ENCODE data around the gene DAAM2.

Gene DAAM2

DNA sequence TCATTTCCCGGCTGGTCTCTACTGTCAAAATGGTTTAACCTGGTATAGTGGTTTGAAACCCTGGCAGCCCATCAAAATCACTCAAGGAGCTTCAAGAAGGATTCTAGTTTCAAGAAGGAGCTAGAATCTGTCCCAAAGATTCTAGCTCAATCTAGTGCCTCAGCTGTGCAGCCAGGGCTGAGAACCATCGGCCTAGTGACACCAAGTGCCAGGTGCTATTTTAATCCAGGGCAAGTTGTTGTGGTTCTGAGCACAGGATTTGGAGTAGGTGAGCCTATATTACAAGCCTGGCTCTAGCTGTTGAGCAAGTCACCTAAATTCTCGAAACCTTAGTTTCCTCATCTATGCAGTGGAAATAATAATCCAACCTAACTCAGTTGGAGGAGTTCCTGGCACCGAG is 138.4 kb downstream of the DAAM2 start:
- Histone ChIP-seq H3K23ac (ENCODE audit: low read length) (no peak overlapping the region), H3K4ac (ENCODE audit: low read depth, low read length) (no peak overlapping the region), H2BK5ac (ENCODE audit: low read length) (no peak overlapping the region), H3K56ac (ENCODE audit: low read length) (no peak overlapping the region), H2BK15ac (replicated peaks; ENCODE audit: low read depth) (no peak overlapping the region), H3K27me3 (ENCODE audit: insufficient read depth, low read length, poor library complexity) (no peaks in the 10 kb centered on the region), H2AK5ac (ENCODE audit: low read length) (no peak overlapping the region), H3K9ac (ENCODE audit: low read length) (no peak overlapping the region), H3K36me3 (ENCODE audit: control insufficient read depth, insufficient read depth, low read length) (no peaks in the 10 kb centered on the region), H4K5ac (ENCODE audit: low read length) (no peak overlapping the region), H4K8ac (ENCODE audit: low read depth, low read length) (no peak overlapping the region), H3K18ac (ENCODE audit: low read length) (no peak overlapping the region), H3K27ac (ENCODE audit: low read depth, low read length) (no peak overlapping the region), H3K4me2 (ENCODE audit: low read length) (no peak overlapping the region), H3K4me1 (ENCODE audit: control insufficient read depth, low read depth, low read length) (peaks cover 3% of the 10 kb centered on the region), H3K79me2 (ENCODE audit: control insufficient read depth, insufficient read depth, low read length) (no peaks in the 10 kb centered on the region), H2BK120ac (ENCODE audit: low read depth, low read length) (no peak overlapping the region), H3K79me1 (ENCODE audit: low read length) (no peaks in the 10 kb centered on the region), H3K4me3 (ENCODE audit: low read length) (no peak overlapping the region)
- no CpG with 5 or more reads among the region's 4 CpGs for WGBS (ENCODE audit: extremely low coverage, insufficient coverage, low lambda C conversion rate)
- no peak for DNase-seq

DNA sequence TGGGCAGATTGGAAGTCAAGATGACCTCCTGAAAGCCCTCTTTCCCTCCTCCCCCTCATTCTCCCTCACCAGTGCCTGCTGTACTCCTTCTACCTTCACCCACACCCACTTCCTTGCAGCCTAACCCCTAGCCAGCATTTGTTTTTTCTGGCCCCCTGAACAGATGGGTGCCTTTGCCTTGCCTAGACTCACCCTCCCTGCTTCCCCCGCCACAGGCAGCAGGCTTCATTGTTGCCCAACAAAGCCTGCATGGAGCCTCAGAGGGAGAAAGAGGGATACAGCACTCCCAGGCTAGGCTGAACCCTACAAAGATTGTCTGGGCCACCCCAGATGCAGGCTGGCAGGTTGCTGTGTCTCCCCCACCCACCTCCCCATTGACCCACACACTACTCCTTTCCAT is 139.4 kb downstream of the DAAM2 start:
- no peak overlapping the region for H4K8ac ChIP-seq (ENCODE audit: low read depth, low read length)
- no peaks in the 10 kb centered on the region for H3K79me1 ChIP-seq (ENCODE audit: low read length)
- H3K79me2 ChIP-seq (ENCODE audit: control insufficient read depth, insufficient read depth, low read length): no peaks in the 10 kb centered on the region
- H3K23ac ChIP-seq (ENCODE audit: low read length): no peak overlapping the region
- no peak overlapping the region for H3K27ac ChIP-seq (ENCODE audit: low read depth, low read length)
- no peak overlapping the region for H2BK15ac ChIP-seq (replicated peaks; ENCODE audit: low read depth)
- WGBS (ENCODE audit: extremely low coverage, insufficient coverage, low lambda C conversion rate): no CpG with 5 or more reads among the region's 1 CpG
- H3K36me3 ChIP-seq (ENCODE audit: control insufficient read depth, insufficient read depth, low read length): no peaks in the 10 kb centered on the region
- no peak overlapping the region for H2BK120ac ChIP-seq (ENCODE audit: low read depth, low read length)
- H3K4me1 ChIP-seq (ENCODE audit: control insufficient read depth, low read depth, low read length): peaks cover 3% of the 10 kb centered on the region
- no peak overlapping the region for H3K4me2 ChIP-seq (ENCODE audit: low read length)
- no peak overlapping the region for H3K4me3 ChIP-seq (ENCODE audit: low read length)
- H4K5ac ChIP-seq (ENCODE audit: low read length): no peak overlapping the region
- H3K9ac ChIP-seq (ENCODE audit: low read length): no peak overlapping the region
- no peak overlapping the region for H3K4ac ChIP-seq (ENCODE audit: low read depth, low read length)
- H3K18ac ChIP-seq (ENCODE audit: low read length): no peak overlapping the region
- no peak overlapping the region for H2AK5ac ChIP-seq (ENCODE audit: low read length)
- no peak overlapping the region for H3K56ac ChIP-seq (ENCODE audit: low read length)
- no peak for DNase-seq
- no peaks in the 10 kb centered on the region for H3K27me3 ChIP-seq (ENCODE audit: insufficient read depth, low read length, poor library complexity)
- no peak overlapping the region for H2BK5ac ChIP-seq (ENCODE audit: low read length)

DNA sequence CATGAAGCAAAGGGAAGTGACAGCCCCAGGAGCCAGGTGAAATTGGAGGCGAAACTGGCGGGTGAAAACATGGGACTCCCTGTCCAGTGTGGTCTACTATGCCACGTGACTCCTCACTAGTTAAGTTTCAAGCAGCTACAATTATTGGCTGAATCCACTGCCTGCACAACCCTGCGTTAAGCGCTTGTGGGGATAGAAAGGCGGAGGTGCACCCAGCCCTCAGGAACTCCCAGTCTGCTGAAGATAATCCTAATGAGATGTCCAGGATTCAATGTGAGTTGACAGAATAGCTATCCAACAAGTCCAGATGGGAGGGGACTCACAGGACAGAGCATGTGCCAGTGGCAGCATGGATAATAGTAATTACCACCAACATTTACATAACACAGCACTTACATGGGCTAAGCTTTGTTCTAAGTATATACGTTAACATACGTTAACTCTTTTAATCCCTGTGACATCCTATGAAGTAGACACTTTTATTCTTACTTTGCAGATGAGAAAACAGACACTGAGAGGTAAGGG is 140.3 kb downstream of the DAAM2 start:
- Histone ChIP-seq H3K79me1 (ENCODE audit: low read length) (no peaks in the 10 kb centered on the region), H2BK120ac (ENCODE audit: low read depth, low read length) (no peak overlapping the region), H3K4me3 (ENCODE audit: low read length) (no peak overlapping the region), H4K5ac (ENCODE audit: low read length) (no peak overlapping the region), H3K23ac (ENCODE audit: low read length) (no peak overlapping the region), H3K4ac (ENCODE audit: low read depth, low read length) (no peak overlapping the region), H3K27me3 (ENCODE audit: insufficient read depth, low read length, poor library complexity) (no peaks in the 10 kb centered on the region), H2BK15ac (replicated peaks; ENCODE audit: low read depth) (no peak overlapping the region), H3K36me3 (ENCODE audit: control insufficient read depth, insufficient read depth, low read length) (no peaks in the 10 kb centered on the region), H2BK5ac (ENCODE audit: low read length) (no peak overlapping the region), H3K79me2 (ENCODE audit: control insufficient read depth, insufficient read depth, low read length) (no peaks in the 10 kb centered on the region), H2AK5ac (ENCODE audit: low read length) (no peak overlapping the region), H3K56ac (ENCODE audit: low read length) (no peak overlapping the region), H3K27ac (ENCODE audit: low read depth, low read length) (no peak overlapping the region), H3K9ac (ENCODE audit: low read length) (no peak overlapping the region), H4K8ac (ENCODE audit: low read depth, low read length) (no peak overlapping the region), H3K4me2 (ENCODE audit: low read length) (no peak overlapping the region), H3K4me1 (ENCODE audit: control insufficient read depth, low read depth, low read length) (peaks cover 3% of the 10 kb centered on the region), H3K18ac (ENCODE audit: low read length) (no peak overlapping the region)
- no CpG with 5 or more reads among the region's 8 CpGs for WGBS (ENCODE audit: extremely low coverage, insufficient coverage, low lambda C conversion rate)
- DNase-seq: no peak

DNA sequence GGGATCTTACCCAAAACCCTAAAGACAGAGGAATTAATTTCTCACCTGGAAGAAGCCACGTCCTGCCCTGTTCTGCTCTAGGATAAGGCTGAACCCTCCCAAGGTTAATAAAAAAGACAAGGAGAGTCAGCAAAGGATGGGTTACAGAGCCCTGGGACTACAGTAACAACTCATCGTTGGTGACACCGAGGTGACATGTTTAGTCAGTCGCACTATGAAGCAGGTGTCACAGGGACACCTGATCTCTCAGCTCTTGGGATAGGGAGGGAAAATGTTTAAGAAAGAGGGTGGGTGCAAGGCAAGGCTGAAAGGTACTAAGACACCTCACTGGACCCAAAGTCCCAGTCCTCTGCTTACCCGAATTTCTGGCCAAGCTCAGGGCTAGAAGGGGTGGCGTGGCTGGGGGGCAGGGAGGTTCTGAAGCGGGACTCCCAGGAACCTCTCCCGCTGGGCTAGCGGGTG is 141.5 kb downstream of the DAAM2 start:
- Histone ChIP-seq H2AK5ac (ENCODE audit: low read length) (no peak overlapping the region), H3K56ac (ENCODE audit: low read length) (peak overlapping the region; percentile 84), H3K79me2 (ENCODE audit: control insufficient read depth, insufficient read depth, low read length) (no peaks in the 10 kb centered on the region), H3K23ac (ENCODE audit: low read length) (no peak overlapping the region), H2BK15ac (replicated peaks; ENCODE audit: low read depth) (no peak overlapping the region), H4K8ac (ENCODE audit: low read depth, low read length) (no peak overlapping the region), H3K27ac (ENCODE audit: low read depth, low read length) (no peak overlapping the region), H3K4me2 (ENCODE audit: low read length) (peak overlapping the region; percentile 83), H2BK120ac (ENCODE audit: low read depth, low read length) (no peak overlapping the region), H3K4me3 (ENCODE audit: low read length) (peak overlapping the region; percentile 79), H3K18ac (ENCODE audit: low read length) (peak overlapping the region; percentile 69), H3K9ac (ENCODE audit: low read length) (peak overlapping the region; percentile 79), H2BK5ac (ENCODE audit: low read length) (no peak overlapping the region), H4K5ac (ENCODE audit: low read length) (no peak overlapping the region), H3K27me3 (ENCODE audit: insufficient read depth, low read length, poor library complexity) (no peaks in the 10 kb centered on the region), H3K4me1 (ENCODE audit: control insufficient read depth, low read depth, low read length) (peaks cover 3% of the 10 kb centered on the region), H3K36me3 (ENCODE audit: control insufficient read depth, insufficient read depth, low read length) (no peaks in the 10 kb centered on the region), H3K4ac (ENCODE audit: low read depth, low read length) (no peak overlapping the region), H3K79me1 (ENCODE audit: low read length) (no peaks in the 10 kb centered on the region)
- DNase-seq: peak; percentile 18
- WGBS (ENCODE audit: extremely low coverage, insufficient coverage, low lambda C conversion rate): no CpG with 5 or more reads among the region's 9 CpGs

DNA sequence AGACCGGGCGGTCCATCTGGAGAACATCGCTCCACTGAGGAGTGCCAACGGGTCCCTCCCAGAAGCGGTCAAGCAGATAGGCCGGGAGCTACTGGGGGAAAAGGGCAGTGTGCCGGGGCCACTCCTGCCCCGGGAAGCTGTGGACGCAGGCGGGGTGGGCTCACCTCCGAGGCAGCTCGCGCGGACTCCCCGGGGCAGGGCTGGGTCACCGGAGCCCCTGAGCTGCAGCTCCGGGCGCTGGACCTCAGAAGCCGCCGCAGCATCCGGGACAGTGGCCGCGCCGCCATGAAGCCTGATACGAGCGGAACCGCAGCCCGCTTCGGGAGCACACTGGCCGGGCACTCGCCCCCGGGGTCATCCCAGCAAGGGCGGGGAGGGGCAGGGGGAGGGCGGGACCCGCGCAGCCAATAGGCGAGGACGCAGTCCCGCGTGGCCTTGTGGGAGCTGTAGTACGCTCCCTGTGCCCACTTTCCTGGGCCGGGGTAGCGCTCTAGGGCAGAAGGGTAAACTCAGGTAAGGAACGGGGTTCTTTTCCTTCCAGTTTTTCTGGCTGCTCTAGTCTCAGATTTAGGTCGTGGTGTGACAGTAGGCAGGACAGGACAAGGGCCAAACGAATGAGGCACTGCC is 142.1 kb downstream of the DAAM2 start, which contains the start of gene MOCS1:
MOCS1 (minus strand) TSS at position 332 of the 627 bp plus-strand sequence; CDS start at position 287, 45 bp downstream.
- Histone ChIP-seq H3K79me1 (ENCODE audit: low read length) (no peaks in the 10 kb centered on the region), H3K4ac (ENCODE audit: low read depth, low read length) (no peak within 1 kb of the TSS), H3K27me3 (ENCODE audit: insufficient read depth, low read length, poor library complexity) (no peaks in the 10 kb centered on the region), H3K23ac (ENCODE audit: low read length) (no peak within 1 kb of the TSS), H2BK120ac (ENCODE audit: low read depth, low read length) (no peak within 1 kb of the TSS), H4K8ac (ENCODE audit: low read depth, low read length) (no peak within 1 kb of the TSS), H3K36me3 (ENCODE audit: control insufficient read depth, insufficient read depth, low read length) (no peaks in the 10 kb centered on the region), H3K27ac (ENCODE audit: low read depth, low read length) (no peak within 1 kb of the TSS), H3K56ac (ENCODE audit: low read length) (peak within 1 kb of the TSS; percentile 84), H3K9ac (ENCODE audit: low read length) (peak within 1 kb of the TSS; percentile 79), H3K79me2 (ENCODE audit: control insufficient read depth, insufficient read depth, low read length) (no peaks in the 10 kb centered on the region), H3K4me2 (ENCODE audit: low read length) (peak within 1 kb of the TSS; percentile 83), H2BK5ac (ENCODE audit: low read length) (no peak within 1 kb of the TSS), H3K18ac (ENCODE audit: low read length) (peak within 1 kb of the TSS; percentile 69), H3K4me3 (ENCODE audit: low read length) (peak within 1 kb of the TSS; percentile 79), H3K4me1 (ENCODE audit: control insufficient read depth, low read depth, low read length) (peaks cover 3% of the 10 kb centered on the region), H2BK15ac (replicated peaks; ENCODE audit: low read depth) (no peak within 1 kb of the TSS), H2AK5ac (ENCODE audit: low read length) (no peak within 1 kb of the TSS), H4K5ac (ENCODE audit: low read length) (no peak within 1 kb of the TSS)
- WGBS (ENCODE audit: extremely low coverage, insufficient coverage, low lambda C conversion rate): no CpG with 5 or more reads among the region's 46 CpGs
- DNase-seq: peak; percentile 87

DNA sequence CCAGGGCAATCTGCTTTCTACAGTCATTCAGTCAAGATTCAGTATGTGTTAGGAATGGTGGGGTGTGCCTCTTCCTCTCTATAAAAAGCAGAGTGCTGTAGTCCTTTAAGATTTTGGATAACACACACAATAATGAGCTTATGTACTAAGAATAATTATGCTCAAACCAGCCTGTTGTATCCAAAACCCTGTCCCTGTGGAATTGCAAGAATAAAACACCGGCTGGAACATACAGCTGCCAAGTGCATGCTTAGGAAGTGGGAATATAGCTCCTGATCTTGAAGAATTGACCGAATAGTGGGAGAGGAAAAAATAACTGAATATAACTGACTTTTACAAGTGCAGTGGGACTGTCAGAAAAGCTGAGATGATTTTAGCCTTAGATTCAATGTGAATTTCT is 143.1 kb downstream of the DAAM2 start:
- H2BK120ac ChIP-seq (ENCODE audit: low read depth, low read length): no peak overlapping the region
- no peaks in the 10 kb centered on the region for H3K79me2 ChIP-seq (ENCODE audit: control insufficient read depth, insufficient read depth, low read length)
- no peak overlapping the region for H3K23ac ChIP-seq (ENCODE audit: low read length)
- no CpG with 5 or more reads among the region's 2 CpGs for WGBS (ENCODE audit: extremely low coverage, insufficient coverage, low lambda C conversion rate)
- H3K36me3 ChIP-seq (ENCODE audit: control insufficient read depth, insufficient read depth, low read length): no peaks in the 10 kb centered on the region
- H3K4me3 ChIP-seq (ENCODE audit: low read length): no peak overlapping the region
- no peak overlapping the region for H2AK5ac ChIP-seq (ENCODE audit: low read length)
- H3K27me3 ChIP-seq (ENCODE audit: insufficient read depth, low read length, poor library complexity): no peaks in the 10 kb centered on the region
- H2BK15ac ChIP-seq (replicated peaks; ENCODE audit: low read depth): no peak overlapping the region
- DNase-seq: no peak
- H3K27ac ChIP-seq (ENCODE audit: low read depth, low read length): no peak overlapping the region
- H3K4ac ChIP-seq (ENCODE audit: low read depth, low read length): no peak overlapping the region
- H2BK5ac ChIP-seq (ENCODE audit: low read length): no peak overlapping the region
- H3K79me1 ChIP-seq (ENCODE audit: low read length): no peaks in the 10 kb centered on the region
- H3K4me2 ChIP-seq (ENCODE audit: low read length): no peak overlapping the region
- peaks cover 3% of the 10 kb centered on the region for H3K4me1 ChIP-seq (ENCODE audit: control insufficient read depth, low read depth, low read length)
- H4K5ac ChIP-seq (ENCODE audit: low read length): no peak overlapping the region
- no peak overlapping the region for H4K8ac ChIP-seq (ENCODE audit: low read depth, low read length)
- no peak overlapping the region for H3K18ac ChIP-seq (ENCODE audit: low read length)
- H3K9ac ChIP-seq (ENCODE audit: low read length): no peak overlapping the region
- H3K56ac ChIP-seq (ENCODE audit: low read length): no peak overlapping the region
